ENCODE data around the gene YPEL5. TPM values are rescaled to one million over a fixed set of nuclear protein-coding genes. Genes with fewer than 3 reads are reported as not detected.

The YPEL5 gene
- total RNA-seq, 1 donor from 2014 or later: 187 TPM

DNA sequence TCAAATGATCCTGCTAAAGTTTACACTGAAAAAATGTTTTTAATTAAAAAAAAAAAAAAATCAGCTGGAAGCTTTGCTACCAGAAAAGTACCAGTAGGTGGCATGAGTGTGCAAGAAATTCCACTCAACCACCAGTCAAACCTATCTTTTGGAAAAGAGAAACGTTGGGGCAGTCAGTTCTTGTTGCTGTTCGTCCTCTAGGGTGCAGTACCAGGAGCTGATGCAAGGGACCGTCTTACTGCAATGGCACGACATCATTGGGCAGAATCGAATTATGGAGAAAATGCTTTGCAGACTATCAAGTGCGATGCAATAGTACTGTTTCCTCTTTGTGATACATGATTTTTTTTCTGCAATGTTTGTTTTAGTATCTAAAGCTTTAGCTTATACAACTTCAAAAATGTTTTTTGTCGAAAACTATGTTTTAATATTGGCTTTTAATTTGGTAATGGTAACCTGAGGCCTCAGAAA, 18.3 kb downstream of the YPEL5 start:
- peak; percentile 91 for DNase-seq (ENCODE audit: low read depth)

GRCh38 chr2:30165617-30166016, 18.8 kb downstream of the YPEL5 start:
- DNase-seq (ENCODE audit: low read depth): peak; percentile 26

GRCh38 chr2:30172627-30173026, 25.8 kb downstream of the YPEL5 start:
- DNase-seq (ENCODE audit: low read depth): no peak

DNA sequence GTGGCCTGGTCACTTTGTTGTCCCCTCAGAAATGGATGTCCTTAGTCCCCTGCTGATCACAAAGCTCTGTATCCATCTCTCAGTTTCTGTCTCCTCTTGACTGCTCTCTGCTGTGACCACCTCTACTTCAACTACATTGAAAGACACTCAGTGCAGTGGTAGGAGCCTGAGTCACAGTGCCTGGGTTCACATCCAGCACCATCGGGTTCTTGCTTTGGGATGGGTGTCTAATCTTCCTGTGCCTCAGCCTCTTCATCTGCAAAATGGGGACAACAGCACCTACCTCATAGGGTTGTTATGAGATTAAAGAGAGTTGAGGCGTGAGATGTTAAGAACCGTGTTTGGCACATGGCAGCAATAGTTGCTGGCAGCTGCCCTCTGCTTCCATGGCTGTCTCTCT, 30.6 kb downstream of the YPEL5 start:
- no peak for DNase-seq (ENCODE audit: low read depth)

DNA sequence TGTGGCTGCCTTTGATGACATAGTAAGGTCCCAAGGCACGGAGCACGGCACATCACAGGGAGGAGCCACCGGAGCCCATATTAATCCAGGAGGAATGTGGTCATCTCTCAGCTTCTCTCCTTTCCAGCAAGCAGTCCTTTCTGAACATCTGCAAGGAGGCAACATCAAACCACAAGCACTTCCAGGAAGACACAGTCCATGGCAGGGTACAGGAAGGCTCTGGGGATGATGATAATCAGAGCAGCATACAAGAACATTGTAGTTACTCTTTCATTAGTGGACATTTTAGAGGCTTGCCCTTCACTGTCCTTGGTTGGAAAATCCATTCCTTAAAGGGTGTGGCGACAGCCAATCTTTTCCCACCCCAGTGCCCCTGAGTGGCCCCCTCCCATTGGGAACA, 31.1 kb downstream of the YPEL5 start:
- no peak for DNase-seq (ENCODE audit: low read depth)

GRCh38 chr2:30178618-30179434, 32.0 kb downstream of the YPEL5 start:
- peak; percentile 30 for DNase-seq (ENCODE audit: low read depth)

DNA sequence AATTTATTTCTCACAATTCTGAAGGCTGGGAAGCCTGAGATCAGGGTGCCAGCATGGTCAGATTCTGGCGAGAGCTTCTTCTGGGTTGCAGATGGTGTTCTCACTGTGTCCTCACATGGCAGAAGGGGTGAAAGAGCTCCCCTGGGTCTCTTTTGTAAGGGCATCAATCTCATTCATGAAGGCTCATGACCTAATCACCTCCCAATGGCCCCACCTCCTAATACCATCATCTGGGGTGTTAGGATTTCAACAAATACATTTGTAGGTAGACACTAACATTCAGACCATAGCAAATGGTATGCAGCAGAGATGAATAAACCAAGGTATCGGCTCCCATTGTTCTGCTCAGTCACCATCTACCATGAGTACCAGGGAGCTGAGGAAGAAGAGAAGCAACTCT, 32.7 kb downstream of the YPEL5 start:
- DNase-seq (ENCODE audit: low read depth): no peak

DNA sequence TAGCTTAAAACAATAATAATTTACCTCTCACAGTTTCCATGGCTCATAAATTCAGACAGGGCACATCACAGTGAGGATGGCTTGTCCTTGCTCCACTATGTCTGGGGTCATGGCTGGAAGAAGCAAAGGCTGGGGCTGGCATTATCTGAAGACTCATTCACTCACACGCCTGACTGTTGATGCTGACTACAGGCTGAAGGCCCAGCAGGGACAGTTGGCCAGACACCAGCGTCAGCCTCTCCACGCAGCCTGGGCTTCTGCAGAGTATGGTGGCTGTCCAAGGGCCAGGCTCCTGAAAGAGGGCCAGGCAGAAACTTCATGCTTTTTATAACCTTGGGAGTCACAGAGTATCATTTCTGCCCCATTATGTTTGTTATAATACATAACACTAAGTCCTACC, 33.4 kb downstream of the YPEL5 start:
- no peak for DNase-seq (ENCODE audit: low read depth)

DNA sequence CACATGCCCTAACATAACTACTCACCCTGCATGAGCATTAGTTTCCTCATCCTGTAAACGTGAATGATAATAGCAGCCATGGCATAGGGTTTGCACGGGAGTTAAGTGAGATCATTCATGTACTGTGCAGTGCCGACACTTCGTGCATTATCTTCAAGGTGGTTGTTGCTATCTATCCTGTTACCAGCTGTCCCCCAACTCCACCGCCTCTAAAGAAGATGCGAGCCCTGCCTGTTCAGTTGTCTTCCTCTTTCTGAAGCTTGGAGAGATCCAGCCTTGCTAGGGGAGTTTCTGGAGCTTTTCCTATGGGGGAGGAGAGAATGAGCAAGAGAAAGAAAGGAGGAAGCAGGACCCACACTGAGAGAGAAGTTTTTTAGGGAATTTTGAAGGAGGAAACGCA, 34.4 kb downstream of the YPEL5 start:
- DNase-seq (ENCODE audit: low read depth): no peak

DNA sequence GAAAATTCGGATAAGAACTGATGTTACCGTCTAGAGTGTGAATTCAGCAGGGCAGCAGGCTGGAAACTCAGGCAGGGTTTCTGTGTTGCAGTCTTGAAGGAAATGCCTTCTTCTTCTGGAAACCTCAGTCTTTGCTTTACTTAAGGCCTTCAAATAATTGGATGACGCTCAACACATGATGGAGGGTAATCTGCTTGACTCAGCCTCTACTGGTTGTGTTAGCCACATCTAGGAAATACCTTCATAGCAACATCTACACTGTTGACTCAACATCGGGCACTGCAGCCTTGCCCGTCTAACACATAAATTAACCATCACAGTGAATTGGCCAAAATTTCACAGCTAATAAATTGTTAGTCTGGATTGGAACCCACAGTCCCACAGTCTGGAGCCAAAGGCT, 37.2 kb downstream of the YPEL5 start:
- DNase-seq (ENCODE audit: low read depth): no peak

DNA sequence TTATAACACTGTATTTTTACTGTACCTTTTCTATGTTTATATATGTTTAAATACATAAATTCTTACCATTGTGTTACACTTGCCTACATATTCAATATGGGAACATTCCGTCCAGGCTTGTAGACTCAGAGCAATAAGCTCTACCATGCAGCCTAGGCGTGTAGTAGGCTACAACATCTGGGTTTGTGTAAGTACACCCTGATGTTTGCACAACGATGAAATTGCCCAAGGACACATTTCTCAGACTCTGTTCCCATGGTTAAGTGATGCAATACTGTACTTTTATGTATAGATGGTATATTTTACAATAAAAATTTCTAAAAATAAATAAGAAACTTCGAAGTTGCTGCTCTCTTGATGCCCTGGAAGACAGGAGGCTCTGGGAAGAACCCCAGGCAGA, 38.4 kb downstream of the YPEL5 start:
- no peak for DNase-seq (ENCODE audit: low read depth)

- no peak for DNase-seq (ENCODE audit: low read depth)
Measured at GRCh38 chr2:30188292-30188691, 41.5 kb downstream of the YPEL5 start.

- no peak for DNase-seq (ENCODE audit: low read depth)
Measured at GRCh38 chr2:30190637-30191036, 43.8 kb downstream of the YPEL5 start.

GRCh38 chr2:30191107-30191506, 44.3 kb downstream of the YPEL5 start:
- no peak for DNase-seq (ENCODE audit: low read depth)

- DNase-seq (ENCODE audit: low read depth): no peak
Measured at GRCh38 chr2:30191819-30192271, 45.0 kb downstream of the YPEL5 start.

GRCh38 chr2:30192314-30192713, 45.5 kb downstream of the YPEL5 start:
- no peak for DNase-seq (ENCODE audit: low read depth)

DNA sequence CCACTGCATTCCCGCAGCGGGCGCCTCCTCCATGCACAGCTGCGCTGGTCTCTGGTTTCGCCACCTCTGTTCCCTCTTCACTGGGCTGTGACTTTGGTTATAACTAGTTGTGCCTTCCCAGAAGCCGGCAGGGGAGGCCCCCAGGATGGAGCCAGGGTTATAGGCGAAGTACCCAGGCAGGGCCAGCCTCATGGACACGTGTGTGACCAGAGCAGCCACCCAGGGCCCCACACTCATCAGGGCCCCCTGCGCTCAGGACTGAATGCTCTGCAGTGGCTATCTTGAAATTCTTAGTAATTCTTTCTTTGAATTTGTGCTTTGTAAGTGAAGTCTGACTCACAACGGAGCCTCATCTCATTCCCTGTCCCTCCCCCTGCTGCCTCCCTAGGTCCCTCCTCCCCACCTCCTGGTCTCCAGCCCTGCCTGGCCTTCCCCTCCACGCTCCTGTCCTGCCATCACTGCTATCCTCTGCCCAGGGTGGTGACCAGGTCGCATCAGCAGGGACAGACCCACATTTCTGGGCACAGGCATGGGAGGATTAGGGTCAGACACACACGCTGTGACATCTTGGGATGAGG, 46.4 kb downstream of the YPEL5 start:
- no peak for DNase-seq (ENCODE audit: low read depth)

- no peak for DNase-seq (ENCODE audit: low read depth)
Measured at GRCh38 chr2:30194421-30194820, 47.6 kb downstream of the YPEL5 start.

DNA sequence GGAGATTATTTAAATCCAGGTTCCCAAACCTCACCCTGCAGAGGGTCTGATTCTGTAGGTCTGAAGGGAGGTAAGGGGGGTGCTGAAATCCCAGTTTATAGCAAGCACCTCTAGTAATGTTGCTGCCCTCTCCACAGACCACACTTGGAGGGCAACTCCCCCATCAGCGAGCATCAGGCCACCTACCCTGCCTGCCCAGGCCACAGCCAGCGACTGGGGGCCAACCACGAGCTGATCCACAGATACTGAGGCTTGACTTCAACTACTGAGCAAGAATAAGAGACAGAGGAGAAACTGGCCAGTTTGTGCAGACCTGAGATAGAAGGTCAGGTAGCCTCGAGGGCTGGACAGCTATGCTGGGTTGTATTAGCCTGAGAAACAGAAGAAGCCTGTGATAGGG, 48.2 kb downstream of the YPEL5 start:
- DNase-seq (ENCODE audit: low read depth): no peak

- DNase-seq (ENCODE audit: low read depth): no peak
Measured at GRCh38 chr2:30197570-30198192, 50.9 kb downstream of the YPEL5 start.

- no peak for DNase-seq (ENCODE audit: low read depth)
Measured at GRCh38 chr2:30201990-30202389, 55.2 kb downstream of the YPEL5 start.

DNA sequence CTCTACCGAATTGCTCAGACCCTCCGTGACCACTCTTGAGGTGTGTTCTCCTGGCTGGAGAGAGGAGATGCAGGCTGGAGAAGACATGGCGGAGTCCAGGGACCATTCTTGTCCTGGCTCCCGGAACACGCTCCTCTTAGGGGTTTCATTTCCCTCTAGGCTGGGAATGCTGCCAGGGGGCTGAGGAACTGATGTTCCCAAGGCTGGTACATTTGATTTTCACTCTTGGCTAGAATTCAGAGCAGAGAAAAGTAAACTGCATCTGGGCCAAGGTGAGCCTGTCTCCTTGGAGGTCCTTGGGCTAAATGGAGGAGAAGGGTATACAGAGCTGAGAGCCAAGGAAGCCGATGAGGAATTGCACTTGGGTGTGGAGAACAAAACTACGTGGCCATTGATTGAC, 56.3 kb downstream of the YPEL5 start:
- DNase-seq (ENCODE audit: low read depth): no peak

- DNase-seq (ENCODE audit: low read depth): no peak
Measured at GRCh38 chr2:30204281-30204680, 57.5 kb downstream of the YPEL5 start.

All from renal cortical epithelial cell (primary cell).